HG02678 (cell line): ENCODE results near the gene PLXNA1.

Experiments
- ATAC-seq: cut with Tn5 transposase; IDR thresholded peaks from one replicate; pipeline ENCODE4 v1.9.1; 2021; ENCODE audit warnings: mild to moderate bottlenecking, moderate library complexity; ENCODE audit not compliant: unreplicated experiment

Gene PLXNA1

GRCh38 chr3:127017229-127017628 is 34.3 kb downstream of the PLXNA1 start:
- no peak for ATAC-seq

GRCh38 chr3:127017781-127018180 is 34.9 kb downstream of the PLXNA1 start:
- no peak for ATAC-seq

GRCh38 chr3:127018306-127018828 is 35.5 kb downstream of the PLXNA1 start:
- ATAC-seq, result no peak

- ATAC-seq, result no peak
Measured at GRCh38 chr3:127019449-127019848, 36.5 kb downstream of the PLXNA1 start.

GRCh38 chr3:127020543-127020942 is 37.6 kb downstream of the PLXNA1 start:
- no peak for ATAC-seq

GRCh38 chr3:127022849-127023248 is 39.9 kb downstream of the PLXNA1 start:
- no peak for ATAC-seq

GRCh38 chr3:127025456-127025855 is 42.5 kb downstream of the PLXNA1 start:
- no peak for ATAC-seq

GRCh38 chr3:127026036-127026435 is 43.1 kb downstream of the PLXNA1 start:
- no peak for ATAC-seq

GRCh38 chr3:127026661-127027060 is 43.7 kb downstream of the PLXNA1 start:
- ATAC-seq, result no peak

- ATAC-seq, result no peak
Measured at GRCh38 chr3:127027061-127027735, 44.3 kb downstream of the PLXNA1 start.

GRCh38 chr3:127027811-127028548 is 45.1 kb downstream of the PLXNA1 start:
- ATAC-seq, result no peak

GRCh38 chr3:127028781-127029657 is 46.1 kb downstream of the PLXNA1 start:
- no peak for ATAC-seq

- ATAC-seq, result no peak
Measured at GRCh38 chr3:127029658-127030507, 47.0 kb downstream of the PLXNA1 start.

GRCh38 chr3:127030508-127031412 is 47.8 kb downstream of the PLXNA1 start:
- no peak for ATAC-seq

GRCh38 chr3:127031413-127031810 is 48.5 kb downstream of the PLXNA1 start:
- no peak for ATAC-seq

GRCh38 chr3:127031845-127032244 is 48.9 kb downstream of the PLXNA1 start:
- ATAC-seq, result no peak

- no peak for ATAC-seq
Measured at GRCh38 chr3:127032296-127032990, 49.5 kb downstream of the PLXNA1 start.
